B cell (primary cell): ENCODE data around the gene TSPAN10. TPM values are rescaled to one million over a fixed set of nuclear protein-coding genes. Genes with fewer than 3 reads are reported as not detected.

Experiments used
- ATAC-seq: fragments of 200-7000 bp; cut with Tn5 transposase; one replicate; pipeline ENCODE4 v1.10.0; 2021; ENCODE audit warnings: low read depth, mild to moderate bottlenecking, moderate number of reproducible peaks, moderate library complexity
- CTCF ChIA-PET: fragments of 350-600 bp; sonication (Branson Sonifier 250); formaldehyde crosslinking; loops from one replicate; lab custom pipeline; 2021; ENCODE audit warnings: antibody characterized with exemption, inconsistent platforms; lab: Charles Lee
- POLR2A ChIA-PET: fragments of 350-600 bp; sonication (Branson Sonifier 250); formaldehyde crosslinking; loops from one replicate; lab custom pipeline; 2021; ENCODE audit warnings: antibody characterized with exemption; lab: Charles Lee
- DNase-seq: peaks from one replicate; pipeline ENCODE4 v3.0.0; 2013
- H2AFZ ChIP-seq: 2 replicates; pipeline ENCODE4 v1.6.1; 2012; ENCODE audit warnings: mild to moderate bottlenecking, low read depth, low read length; ENCODE audit not compliant: insufficient read depth, poor library complexity, severe bottlenecking
- H3K27ac ChIP-seq, 2 donors: 1 replicate in 1 of 2; 2 replicates in 1 of 2; pipeline ENCODE4 v1.5.1; 2012 to 2013; ENCODE audit warnings: low read length in 2 of 2, mild to moderate bottlenecking in 2 of 2, moderate library complexity in 1 of 2
- H3K27me3 ChIP-seq, 4 experiments: fragments of 200-600 bp in 1 of 4; sonication (generic) in 1 of 4; replicated peaks in 1 of 4; 1 replicate in 2 of 4; 2 replicates in 2 of 4; pipeline versions ENCODE4 v1.6.1 to v1.7.0; 2013 to 2016; ENCODE audit warnings: low read length in 3 of 4, mild to moderate bottlenecking in 2 of 4, mixed read lengths in 1 of 4, moderate library complexity in 1 of 4; ENCODE audit not compliant: insufficient read depth in 4 of 4, control insufficient read depth in 3 of 4; ENCODE audit errors: control extremely low read depth in 1 of 4
- H3K36me3 ChIP-seq, 2 experiments: replicated peaks in 1 of 2; 1 replicate in 1 of 2; 2 replicates in 1 of 2; pipeline versions ENCODE4 v1.6.1 to v1.7.1; 2013; ENCODE audit warnings: low read length in 1 of 2; ENCODE audit not compliant: insufficient read depth in 2 of 2, control insufficient read depth in 1 of 2; ENCODE audit errors: control extremely low read depth in 1 of 2, extremely low read depth in 1 of 2
- H3K4me1 ChIP-seq, 2 donors: fragments of 200-600 bp in 1 of 2; sonication (generic) in 1 of 2; 1 replicate in 1 of 2; 2 replicates in 1 of 2; pipeline versions ENCODE4 v1.5.1 to v1.6.1; 2013 to 2017; ENCODE audit warnings: low read length in 2 of 2; ENCODE audit not compliant: control insufficient read depth in 2 of 2, insufficient read depth in 2 of 2
- H3K4me2 ChIP-seq: replicated peaks from 2 replicates; pipeline ENCODE3; 2012; ENCODE audit warnings: mild to moderate bottlenecking, low read depth, low read length; ENCODE audit not compliant: poor library complexity, severe bottlenecking
- H3K4me3 ChIP-seq, 5 experiments: fragments of 200-600 bp in 1 of 5; sonication (generic) in 1 of 5; 1 replicate in 3 of 5; 2 replicates in 2 of 5; pipeline versions ENCODE4 v1.5.1 to v1.7.0; 2011 to 2016; ENCODE audit warnings: low read length in 4 of 5, mild to moderate bottlenecking in 4 of 5, low read depth in 2 of 5, control low read depth in 1 of 5, moderate library complexity in 1 of 5; ENCODE audit not compliant: insufficient read depth in 1 of 5; ENCODE audit errors: control extremely low read depth in 1 of 5, extremely low read depth in 1 of 5
- H3K79me2 ChIP-seq: fragments of 200-600 bp; sonication (generic); one replicate; pipeline ENCODE4 v1.6.0; 2016; ENCODE audit warnings: low read length; ENCODE audit not compliant: control insufficient read depth, insufficient read depth
- H3K9ac ChIP-seq: fragments of 200-600 bp; sonication (generic); 2 replicates; pipeline ENCODE4 v1.6.1; 2017; ENCODE audit warnings: mild to moderate bottlenecking, low read length, moderate library complexity
- H3K9me3 ChIP-seq, 3 donors: one replicate each; pipeline versions ENCODE4 v1.6.1 to v1.7.1; 2013; ENCODE audit warnings: low read length in 2 of 3; ENCODE audit not compliant: control insufficient read depth in 2 of 3, insufficient read depth in 1 of 3; ENCODE audit errors: control extremely low read depth in 1 of 3
- H4K20me1 ChIP-seq: 2 replicates; pipeline ENCODE4 v1.6.0; 2012; ENCODE audit warnings: mild to moderate bottlenecking, low read length; ENCODE audit not compliant: insufficient read depth, control insufficient read depth, poor library complexity, severe bottlenecking
- H3K27ac Mint-ChIP-seq: one replicate; pipeline ENCODE4 v1.8.0; 2021; ENCODE audit warnings: mixed read lengths
- H3K27me3 Mint-ChIP-seq: one replicate; pipeline ENCODE4 v1.8.0; 2021; ENCODE audit warnings: mixed read lengths
- H3K4me1 Mint-ChIP-seq: one replicate; pipeline ENCODE4 v1.8.0; 2021; ENCODE audit warnings: mixed read lengths
- H3K4me3 Mint-ChIP-seq: one replicate; pipeline ENCODE4 v1.8.0; 2021; ENCODE audit warnings: mixed read lengths
- H3K9me3 Mint-ChIP-seq: one replicate; pipeline ENCODE4 v1.8.0; 2022; ENCODE audit warnings: mixed read lengths; ENCODE audit not compliant: insufficient read depth
- EZH2 ChIP-seq: IDR thresholded peaks from 2 replicates; pipeline ENCODE4 v1.6.1; 2012; ENCODE audit warnings: borderline replicate concordance, low read depth, mild to moderate bottlenecking, moderate library complexity, low read length; ENCODE audit not compliant: insufficient read depth, poor library complexity, severe bottlenecking
- WGBS: methylation state at CpG from one replicate; pipeline ENCODE4 v1.1.5; 2013; ENCODE audit warnings: missing lambda C conversion rate; ENCODE audit not compliant: insufficient coverage; 5-methylcytosine and 5-hydroxymethylcytosine counted together
- intact Hi-C: fragments of 100-400 bp; cut with micrococcal nuclease; formaldehyde crosslinking; loops from one replicate; pipeline ENCODE4 v1.10.0; 2022
- polyA plus RNA-seq: library from polyadenylated mRNA; depleted of rRNA; stranded (reverse); fragments of >200 nt; gene quantifications from 2 replicates; pipeline ENCODE4 v1.2.3, GENCODE V29; 2012
- total RNA-seq, 2 donors: library from RNA; stranded (reverse); fragments of 120-200 nt in 1 of 2; gene quantifications; 1 replicate in 1 of 2; 2 replicates in 1 of 2; pipeline versions ENCODE4 v1.2.3 to v1.2.4, GENCODE V29; 2013 to 2022
- TF ChIP-seq, protein P1 (sequence below): fragments of 200-600 bp; IDR thresholded peaks from one replicate; pipeline ENCODE4 v1.8.0; 2022; ENCODE audit warnings: antibody characterized with exemption, mild to moderate bottlenecking

The TSPAN10 gene
- total and polyA plus RNA-seq, 2 donors (not counting 1 experiment from before 2014, with no cell fraction given): 0.34 to 1.1 TPM

GRCh38 chr17:81688616-81689015 lies 51.6 kb downstream of the TSPAN10 start:
- H3K9me3 ChIP-seq: no peaks in the 10 kb centered on the region
- no peak overlapping the region for H2AFZ ChIP-seq
- Mint-ChIP-seq H3K4me3 (no peak overlapping the region), H3K27me3 (no peaks in the 10 kb centered on the region), H3K27ac (no peak overlapping the region), H3K9me3 (no peaks in the 10 kb centered on the region), H3K4me1 (peaks cover 24% of the 10 kb centered on the region)
- H3K4me1 ChIP-seq: peaks cover 15 to 16% of the 10 kb centered on the region in 2 donors
- intact Hi-C loops: no loop called here
- H3K27ac ChIP-seq: no peak overlapping the region
- 89% methylated on average over 9 of the region's 14 CpGs for WGBS
- no peak for DNase-seq
- TF ChIP-seq EZH2: no peak
- TF ChIP-seq, protein P1, sequence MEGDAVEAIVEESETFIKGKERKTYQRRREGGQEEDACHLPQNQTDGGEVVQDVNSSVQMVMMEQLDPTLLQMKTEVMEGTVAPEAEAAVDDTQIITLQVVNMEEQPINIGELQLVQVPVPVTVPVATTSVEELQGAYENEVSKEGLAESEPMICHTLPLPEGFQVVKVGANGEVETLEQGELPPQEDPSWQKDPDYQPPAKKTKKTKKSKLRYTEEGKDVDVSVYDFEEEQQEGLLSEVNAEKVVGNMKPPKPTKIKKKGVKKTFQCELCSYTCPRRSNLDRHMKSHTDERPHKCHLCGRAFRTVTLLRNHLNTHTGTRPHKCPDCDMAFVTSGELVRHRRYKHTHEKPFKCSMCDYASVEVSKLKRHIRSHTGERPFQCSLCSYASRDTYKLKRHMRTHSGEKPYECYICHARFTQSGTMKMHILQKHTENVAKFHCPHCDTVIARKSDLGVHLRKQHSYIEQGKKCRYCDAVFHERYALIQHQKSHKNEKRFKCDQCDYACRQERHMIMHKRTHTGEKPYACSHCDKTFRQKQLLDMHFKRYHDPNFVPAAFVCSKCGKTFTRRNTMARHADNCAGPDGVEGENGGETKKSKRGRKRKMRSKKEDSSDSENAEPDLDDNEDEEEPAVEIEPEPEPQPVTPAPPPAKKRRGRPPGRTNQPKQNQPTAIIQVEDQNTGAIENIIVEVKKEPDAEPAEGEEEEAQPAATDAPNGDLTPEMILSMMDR: no peak
- no peak overlapping the region for H3K4me3 ChIP-seq
- peaks cover 0 to 61% of the 10 kb centered on the region in 2 experiments for H3K36me3 ChIP-seq
- H3K4me2 ChIP-seq: no peak overlapping the region
- ChIA-PET POLR2A (no interaction called here), CTCF (no interaction called here)
- H4K20me1 ChIP-seq: peaks cover 88% of the 10 kb centered on the region
- no peak for ATAC-seq
- no peak overlapping the region for H3K9ac ChIP-seq
- H3K79me2 ChIP-seq: peaks cover 74% of the 10 kb centered on the region
- H3K27me3 ChIP-seq: no peaks in the 10 kb centered on the region

GRCh38 chr17:81690066-81690465 lies 53.1 kb downstream of the TSPAN10 start:
- Histone ChIP-seq H2AFZ (no peak overlapping the region), H3K27me3 (no peaks in the 10 kb centered on the region), H3K27ac (no peak overlapping the region), H3K9ac (no peak overlapping the region), H3K4me1 (peaks cover 7% of the 10 kb centered on the region in 2 donors), H3K4me2 (no peak overlapping the region), H3K4me3 (no peak overlapping the region), H3K79me2 (peaks cover 67% of the 10 kb centered on the region), H3K36me3 (peaks cover 0 to 66% of the 10 kb centered on the region in 2 experiments), H4K20me1 (peaks cover 82% of the 10 kb centered on the region), H3K9me3 (no peaks in the 10 kb centered on the region)
- DNase-seq (no peak), ATAC-seq (no peak)
- TF ChIP-seq EZH2: no peak
- TF ChIP-seq, protein P1: no peak
- H3K4me1 Mint-ChIP-seq: peaks cover 14% of the 10 kb centered on the region
- WGBS: 94% methylated on average over 17 of the region's 18 CpGs
- ChIA-PET POLR2A (no interaction called here), CTCF (no interaction called here)
- no peaks in the 10 kb centered on the region for H3K27me3 Mint-ChIP-seq
- H3K9me3 Mint-ChIP-seq: no peaks in the 10 kb centered on the region
- no peak overlapping the region for H3K27ac Mint-ChIP-seq
- no peak overlapping the region for H3K4me3 Mint-ChIP-seq
- intact Hi-C loops: no loop called here
